H1 (cell line): ENCODE measurements around the gene LANCL2. TPM values are rescaled to one million over a fixed set of nuclear protein-coding genes. Genes with fewer than 3 reads are reported as not detected.

Source experiments
- CTCF ChIA-PET: fragments of 300-600 bp; sonication (Branson Sonifier 250); formaldehyde crosslinking; loops from one replicate; lab custom pipeline; 2021; ENCODE audit not compliant: partially characterized antibody; lab: Charles Lee
- POLR2A ChIA-PET: fragments of 300-600 bp; sonication (Branson Sonifier 250); formaldehyde crosslinking; loops from one replicate; lab custom pipeline; 2021; ENCODE audit warnings: inconsistent platforms; ENCODE audit not compliant: partially characterized antibody; lab: Charles Lee
- DNase-seq, 2 experiments: peaks; one replicate each; pipeline versions ENCODE4 v3.0.0 to v3.0.0-alpha.2; 2010 to 2022; ENCODE audit warnings: low spot score in 2 of 2, low read depth in 1 of 2, mixed read lengths in 1 of 2
- FAIRE-seq: peaks from 2 replicates; lab custom pipeline; 2011; peaks lifted over from hg19 to GRCh38; lab: Jason Lieb, UNC
- H2AFZ ChIP-seq: 2 replicates; pipeline ENCODE4 v1.8.1; 2012; ENCODE audit warnings: low read length, inconsistent platforms
- H2AK5ac ChIP-seq: 2 replicates; pipeline ENCODE4 v1.6.1; 2013; ENCODE audit warnings: low read depth, low read length
- H2BK120ac ChIP-seq: replicated peaks from 2 replicates; pipeline ENCODE3; 2013; ENCODE audit warnings: low read depth, low read length, inconsistent platforms
- H2BK12ac ChIP-seq: 2 replicates; pipeline ENCODE4 v1.6.1; 2013; ENCODE audit warnings: low read depth, low read length
- H2BK15ac ChIP-seq: 2 replicates; pipeline ENCODE4 v1.6.1; 2013; ENCODE audit warnings: low read length
- H2BK20ac ChIP-seq: 2 replicates; pipeline ENCODE4 v1.6.1; 2013; ENCODE audit warnings: low read length
- H2BK5ac ChIP-seq: 2 replicates; pipeline ENCODE4 v1.6.1; 2013; ENCODE audit warnings: low read depth, low read length
- H3K14ac ChIP-seq: 2 replicates; pipeline ENCODE4 v1.6.1; 2013; ENCODE audit warnings: inconsistent platforms; ENCODE audit not compliant: insufficient read length
- H3K18ac ChIP-seq: 2 replicates; pipeline ENCODE4 v1.6.1; 2013; ENCODE audit warnings: low read length; ENCODE audit errors: extremely low read depth
- H3K23ac ChIP-seq: 2 replicates; pipeline ENCODE4 v1.6.1; 2013; ENCODE audit warnings: inconsistent platforms; ENCODE audit not compliant: insufficient read length
- H3K23me2 ChIP-seq: 2 replicates; pipeline ENCODE4 v1.6.1; 2013; ENCODE audit warnings: low read depth, low read length
- H3K27ac ChIP-seq: 2 replicates; pipeline ENCODE4 v1.6.1; 2011; ENCODE audit warnings: low read depth, low read length, inconsistent platforms
- H3K27me3 ChIP-seq, 4 experiments: replicated peaks in 1 of 4; 1 replicate in 1 of 4; 2 replicates in 3 of 4; pipeline versions ENCODE4 v1.6.1 to v1.8.1; 2011 to 2013; ENCODE audit warnings: low read length in 3 of 4, mild to moderate bottlenecking in 3 of 4, inconsistent platforms in 2 of 4, mixed read lengths in 2 of 4, moderate library complexity in 1 of 4; ENCODE audit not compliant: control insufficient read depth in 3 of 4, insufficient read depth in 3 of 4; ENCODE audit errors: extremely low read depth in 1 of 4
- H3K36me3 ChIP-seq, 4 experiments: 2 replicates each; pipeline versions ENCODE4 v1.6.1 to v1.8.1; 2011 to 2013; ENCODE audit warnings: mild to moderate bottlenecking in 4 of 4, low read length in 3 of 4, moderate library complexity in 2 of 4, control low read depth in 1 of 4, inconsistent platforms in 1 of 4; ENCODE audit not compliant: insufficient read depth in 4 of 4, control insufficient read depth in 2 of 4
- H3K4ac ChIP-seq: replicated peaks from 2 replicates; pipeline ENCODE3; 2013; ENCODE audit warnings: low read length, low read depth, mixed read lengths, inconsistent platforms; ENCODE audit not compliant: insufficient read length
- H3K4me1 ChIP-seq, 4 experiments: replicated peaks in 1 of 4; 1 replicate in 1 of 4; 2 replicates in 3 of 4; pipeline versions ENCODE4 v1.6.1 to v1.8.1; 2011 to 2013; ENCODE audit warnings: low read length in 3 of 4, inconsistent platforms in 2 of 4, mixed read lengths in 1 of 4; ENCODE audit not compliant: insufficient read depth in 4 of 4, control insufficient read depth in 3 of 4
- H3K4me2 ChIP-seq, 2 experiments: 2 replicates each; pipeline versions ENCODE4 v1.6.1 to v1.8.1; 2011 to 2013; ENCODE audit warnings: low read depth in 2 of 2, low read length in 2 of 2, control low read depth in 1 of 2, inconsistent platforms in 1 of 2, mild to moderate bottlenecking in 1 of 2; ENCODE audit not compliant: insufficient read depth in 1 of 2
- H3K4me3 ChIP-seq, 4 experiments: fragments of 200-600, 300-600 bp in 1 of 4; sonication (generic), shearing (Covaris generic), sonication (Bioruptor Twin) in 1 of 4; 2 replicates each; pipeline versions ENCODE4 v1.5.1 to v1.8.1; 2011 to 2016; ENCODE audit warnings: low read length in 4 of 4, low read depth in 3 of 4, control low read depth in 2 of 4, inconsistent platforms in 2 of 4, mild to moderate bottlenecking in 2 of 4, mixed read lengths in 1 of 4, moderate library complexity in 1 of 4; ENCODE audit not compliant: insufficient read depth in 2 of 4; ENCODE audit errors: extremely low read depth in 1 of 4
- H3K56ac ChIP-seq: replicated peaks from 2 replicates; pipeline ENCODE3; 2013; ENCODE audit warnings: low read depth, mild to moderate bottlenecking, mixed read lengths, low read length, inconsistent platforms; ENCODE audit not compliant: insufficient read length
- H3K79me1 ChIP-seq: 2 replicates; pipeline ENCODE4 v1.6.1; 2013; ENCODE audit warnings: low read depth, low read length, control low read depth
- H3K79me2 ChIP-seq, 2 experiments: 2 replicates each; pipeline versions ENCODE4 v1.6.1 to v1.8.1; 2012 to 2013; ENCODE audit warnings: low read length in 2 of 2, mild to moderate bottlenecking in 2 of 2, inconsistent platforms in 1 of 2; ENCODE audit not compliant: insufficient read depth in 2 of 2, control insufficient read depth in 1 of 2
- H3K9ac ChIP-seq, 4 experiments: replicated peaks in 1 of 4; 1 replicate in 1 of 4; 2 replicates in 3 of 4; pipeline versions ENCODE4 v1.6.1 to v1.8.1; 2011 to 2013; ENCODE audit warnings: low read depth in 3 of 4, low read length in 3 of 4, control low read depth in 2 of 4, mild to moderate bottlenecking in 2 of 4, moderate library complexity in 2 of 4, inconsistent platforms in 1 of 4; ENCODE audit errors: extremely low read depth in 1 of 4
- H3K9me3 ChIP-seq, 2 experiments: 2 replicates each; pipeline versions ENCODE4 v1.6.1 to v1.8.1; 2012 to 2013; ENCODE audit warnings: mild to moderate bottlenecking in 2 of 2, moderate library complexity in 2 of 2, control low read depth in 1 of 2, inconsistent platforms in 1 of 2, low read depth in 1 of 2, low read length in 1 of 2, mixed read lengths in 1 of 2; ENCODE audit not compliant: insufficient read depth in 2 of 2
- H4K20me1 ChIP-seq, 2 experiments: replicated peaks in 1 of 2; 2 replicates each; pipeline versions ENCODE3 to v1.8.1; 2011 to 2013; ENCODE audit warnings: inconsistent platforms in 2 of 2, low read length in 2 of 2, mild to moderate bottlenecking in 1 of 2; ENCODE audit not compliant: insufficient read depth in 2 of 2, control insufficient read depth in 1 of 2
- H4K5ac ChIP-seq: 2 replicates; pipeline ENCODE4 v1.6.1; 2013; ENCODE audit warnings: low read length, low read depth, mixed read lengths, inconsistent platforms; ENCODE audit not compliant: insufficient read length
- H4K8ac ChIP-seq: 2 replicates; pipeline ENCODE4 v1.8.0; 2013; ENCODE audit warnings: mild to moderate bottlenecking, moderate library complexity, low read length, inconsistent platforms; ENCODE audit not compliant: insufficient read depth; ENCODE audit errors: extremely low read depth
- H4K91ac ChIP-seq: replicated peaks from 2 replicates; pipeline ENCODE3; 2013; ENCODE audit warnings: low read length, mixed read lengths, inconsistent platforms; ENCODE audit not compliant: insufficient read length
- JUND ChIP-seq: IDR thresholded peaks from 2 replicates; pipeline ENCODE4 v1.6.1; 2011; ENCODE audit warnings: mild to moderate bottlenecking, improper control_type of control experiment, low read length
- SIX5 ChIP-seq: IDR thresholded peaks from 2 replicates; pipeline ENCODE4 v1.6.1; 2011; ENCODE audit warnings: mild to moderate bottlenecking, low read depth, low read length
- SP1 ChIP-seq: IDR thresholded peaks from 2 replicates; pipeline ENCODE4 v1.6.1; 2011; ENCODE audit warnings: low read depth, low read length
- SP2 ChIP-seq: IDR thresholded peaks from 2 replicates; pipeline ENCODE4 v1.6.1; 2012; ENCODE audit warnings: mild to moderate bottlenecking, low read length, inconsistent platforms
- SRF ChIP-seq: IDR thresholded peaks from 2 replicates; pipeline ENCODE4 v1.6.1; 2011; ENCODE audit warnings: mild to moderate bottlenecking, low read depth, low read length, moderate library complexity
- SUZ12 ChIP-seq: fragments of 200-600 bp; sonication (generic); IDR thresholded peaks from 2 replicates; pipeline ENCODE4 v1.6.1; 2012; ENCODE audit warnings: mild to moderate bottlenecking, inconsistent platforms, low read length, moderate library complexity, mixed read lengths
- TAF7 ChIP-seq: optimal IDR thresholded peaks from 2 replicates; pipeline ENCODE3; 2011; ENCODE audit warnings: low read depth, mild to moderate bottlenecking, inconsistent platforms, low read length, moderate library complexity, borderline replicate concordance
- WGBS, 2 experiments: shearing (Covaris generic) in 1 of 2; methylation state at CpG; one replicate each; pipeline versions ENCODE4 v1.1.6 to v1.1.7; 2013 to 2015; ENCODE audit warnings: low lambda C conversion rate in 2 of 2, mixed read lengths in 2 of 2, inconsistent platforms in 1 of 2, low coverage in 1 of 2, missing lambda C conversion rate in 1 of 2; ENCODE audit not compliant: insufficient replicate concordance in 2 of 2, insufficient coverage in 1 of 2, insufficient read length in 1 of 2; ENCODE audit errors: extremely low coverage in 1 of 2, missing lambda C conversion rate in 1 of 2; 5-methylcytosine and 5-hydroxymethylcytosine counted together
- polyA plus RNA-seq, 7 experiments: library from polyadenylated mRNA; depleted of rRNA in 3 of 7; stranded (reverse) in 5 of 7; unstranded in 2 of 7; fragments of >200 nt in 5 of 7; fragments of 200-250 nt in 2 of 7; gene quantifications; 1 replicate in 5 of 7; 2 replicates in 1 of 7; 4 replicates in 1 of 7; pipeline versions ENCODE4 v1.2.1 to v1.2.3, GENCODE V29; 2011 to 2013; ENCODE audit warnings: missing spikeins in 2 of 7, mixed read lengths in 2 of 7
- total RNA-seq: library from RNA; stranded (reverse); fragmentation: NEBNext Ultra II Directional; extraction: Animal tissue kit (Norgen Biotek cat#: 25700); gene quantifications from 2 replicates; pipeline ENCODE4 v1.2.1, GENCODE V29; 2021

Gene LANCL2
- total and polyA plus RNA-seq, 2 of the 8 experiments (the other 6 are each of a cell fraction or from before 2014, with no cell fraction given) = 9.2 to 9.5 TPM

DNA sequence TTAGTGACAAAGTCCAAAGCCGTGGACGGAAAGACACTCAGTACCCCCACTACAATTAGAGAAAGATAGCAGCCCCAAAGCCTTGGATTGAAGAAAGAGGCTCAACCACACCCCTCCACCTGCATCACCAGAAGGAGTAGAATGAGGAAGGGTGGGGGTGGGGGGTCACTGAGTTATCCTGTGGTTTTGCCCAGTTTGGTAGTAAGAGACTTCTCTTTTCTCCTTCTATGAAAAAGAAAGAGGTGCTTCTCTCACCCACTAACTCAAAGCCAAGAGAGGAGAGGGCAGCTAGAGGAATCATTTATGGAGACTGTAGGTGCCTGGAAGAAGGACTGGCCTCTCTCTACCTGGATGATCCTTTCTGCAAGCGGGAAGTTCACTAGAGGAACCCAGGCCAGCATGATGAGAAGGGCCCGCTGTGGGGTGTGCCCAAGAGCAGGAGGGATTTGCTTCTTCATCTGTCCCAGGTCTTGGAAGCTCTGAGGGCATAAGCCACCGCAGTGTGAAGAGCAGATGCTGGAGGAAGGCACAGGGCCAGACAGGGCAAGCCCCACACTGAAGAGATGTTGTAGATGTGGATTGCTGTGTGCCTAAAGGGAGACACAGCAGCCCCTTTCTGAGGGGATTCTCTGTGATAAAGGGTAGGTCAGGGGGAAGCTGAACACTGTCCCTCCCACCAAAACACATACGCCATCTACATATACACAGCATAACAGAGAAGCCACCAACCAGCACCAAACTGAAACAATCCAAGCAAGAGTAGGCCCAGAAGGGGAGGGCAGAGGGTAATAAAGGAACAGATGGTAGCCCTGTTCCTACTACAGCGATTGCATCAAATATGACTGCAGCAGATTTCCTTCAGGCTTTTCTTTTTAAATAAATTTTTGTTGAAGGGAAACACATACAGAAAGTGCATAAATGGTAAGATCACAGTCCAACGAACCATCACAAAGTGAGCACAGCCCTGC, 25.8 kb upstream of the LANCL2 start:
- Histone ChIP-seq H3K36me3 (no peaks in the 10 kb centered on the region), H2BK20ac (no peak overlapping the region), H2BK12ac (no peak overlapping the region), H2AFZ (no peak overlapping the region), H3K23me2 (no peaks in the 10 kb centered on the region), H3K14ac (no peak overlapping the region), H2BK15ac (no peak overlapping the region), H3K4me2 (no peak overlapping the region), H4K5ac (no peak overlapping the region), H2BK5ac (no peak overlapping the region), H2AK5ac (no peak overlapping the region), H3K79me1 (no peaks in the 10 kb centered on the region), H3K56ac (no peak overlapping the region), H4K91ac (no peak overlapping the region), H3K23ac (no peak overlapping the region), H3K4me1 (peaks cover 0 to 2% (median 0%) of the 10 kb centered on the region in 4 experiments; a peak in 2 of 7 replicates), H3K27ac (no peak overlapping the region), H3K79me2 (no peaks in the 10 kb centered on the region), H4K8ac (no peak overlapping the region), H3K9me3 (no peaks in the 10 kb centered on the region; a peak in 1 of 4 replicates), H3K27me3 (no peaks in the 10 kb centered on the region), H2BK120ac (no peak overlapping the region), H3K4me3 (no peak overlapping the region), H3K18ac (no peak overlapping the region), H3K9ac (no peak overlapping the region), H3K4ac (no peak overlapping the region), H4K20me1 (no peaks in the 10 kb centered on the region)
- DNase-seq (no peak), FAIRE-seq (no peak)
- CTCF ChIA-PET = no interaction called here
- TF ChIP-seq SRF = no peak
- TF ChIP-seq SP1 = no peak
- TF ChIP-seq JUND = no peak
- TF ChIP-seq SP2 = no peak
- TF ChIP-seq SIX5 = no peak
- TF ChIP-seq TAF7 = no peak
- TF ChIP-seq SUZ12 = no peak
- POLR2A ChIA-PET = no interaction called here
- 78% methylated on average over 8 of the region's 8 CpGs; no CpG with 5 or more reads in 1 of the 2 experiments for WGBS, 2 experiments
